T-helper 1 cell treated with Interleukin-12 subunit alpha and Interleukin-12 subunit beta and Interleukin-4 antibody, amounts not matched to agents 30 μg/mL and 1 μg/mL, for 36 hours (primary cell): ENCODE results near the gene BRIP1.
"Not testable (repeated sequence)": the region's sequence is repeated elsewhere in the genome, so short reads cannot be mapped to it uniquely, and the experiment has no call there.

Source experiments
- H3K27ac Mint-ChIP-seq: one replicate; pipeline ENCODE4 v1.8.0; 2021; ENCODE audit warnings: mild to moderate bottlenecking, mixed read lengths
- H3K27me3 Mint-ChIP-seq: one replicate; pipeline ENCODE4 v1.8.0; 2021; ENCODE audit warnings: low read depth, mixed read lengths
- H3K36me3 Mint-ChIP-seq: one replicate; pipeline ENCODE4 v1.8.0; 2021; ENCODE audit warnings: low read depth, mixed read lengths
- H3K4me1 Mint-ChIP-seq: one replicate; pipeline ENCODE4 v1.8.0; 2021; ENCODE audit warnings: low read depth, mixed read lengths
- H3K4me3 Mint-ChIP-seq: one replicate; pipeline ENCODE4 v1.8.0; 2021; ENCODE audit warnings: mild to moderate bottlenecking, moderate library complexity, mixed read lengths
- H3K9me3 Mint-ChIP-seq: one replicate; pipeline ENCODE4 v1.8.0; 2021; ENCODE audit warnings: mixed read lengths

The BRIP1 gene

DNA sequence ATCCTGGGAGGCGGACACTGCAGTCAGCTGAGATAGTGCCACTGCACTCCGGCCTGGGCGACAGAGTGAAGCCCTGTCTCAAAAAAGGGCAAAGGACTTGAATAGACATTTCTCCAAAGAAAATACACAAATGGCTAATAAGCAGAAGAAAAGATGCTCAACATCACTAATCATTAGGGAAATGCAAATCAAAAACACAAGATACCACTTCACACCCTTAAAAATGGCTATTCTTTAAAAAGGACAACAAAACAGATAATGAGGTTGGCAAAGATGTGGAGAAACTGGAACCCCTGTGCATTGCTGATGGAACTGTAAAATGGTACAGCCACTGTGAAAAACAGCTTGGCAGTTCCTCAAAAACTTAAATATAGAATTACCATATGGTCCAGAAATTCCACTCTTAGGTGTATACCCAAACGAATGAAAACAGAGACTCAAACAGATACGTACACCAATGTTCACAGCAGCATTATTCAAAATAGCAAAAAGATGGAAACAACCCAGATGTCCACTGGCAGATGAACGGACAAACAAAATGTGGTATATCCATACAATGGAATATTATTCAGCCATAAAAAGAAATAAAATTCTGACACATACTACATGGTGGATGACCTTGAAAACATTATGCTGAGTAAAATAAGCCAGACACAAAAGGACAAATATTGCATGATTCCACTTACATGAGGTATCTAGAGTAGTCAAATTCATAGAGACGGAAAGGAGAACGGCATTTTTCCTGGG lies 35.5 kb downstream of the BRIP1 start:
- no peaks in the 10 kb centered on the region for H3K27me3 Mint-ChIP-seq
- H3K4me3 Mint-ChIP-seq: no peak overlapping the region
- H3K9me3 Mint-ChIP-seq: peaks cover 5% of the 10 kb centered on the region
- no peak overlapping the region for H3K27ac Mint-ChIP-seq
- peaks cover 26% of the 10 kb centered on the region for H3K36me3 Mint-ChIP-seq
- H3K4me1 Mint-ChIP-seq: no peaks in the 10 kb centered on the region

DNA sequence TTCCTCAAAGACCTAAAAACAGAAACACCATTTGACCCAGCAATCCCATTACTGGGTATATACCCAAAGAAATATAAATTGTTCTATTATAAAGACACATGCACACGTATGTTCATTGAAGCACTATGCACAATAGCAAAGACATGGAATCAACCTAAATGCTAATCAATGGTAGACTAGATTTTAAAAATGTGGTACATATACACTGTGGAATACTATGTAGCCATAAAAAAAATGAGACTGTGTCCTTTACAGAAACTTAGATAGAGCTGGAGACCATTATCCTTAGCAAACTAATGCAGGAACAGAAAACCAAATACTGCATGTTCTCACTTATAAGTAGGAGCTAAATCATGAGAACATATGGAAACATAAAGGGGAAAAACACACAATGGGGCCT lies 36.5 kb downstream of the BRIP1 start:
- not testable (repeated sequence) for H3K4me3 Mint-ChIP-seq, H3K4me1 Mint-ChIP-seq, H3K27me3 Mint-ChIP-seq, H3K27ac Mint-ChIP-seq, H3K9me3 Mint-ChIP-seq
- peaks cover 30% of the 10 kb centered on the region for H3K36me3 Mint-ChIP-seq

DNA sequence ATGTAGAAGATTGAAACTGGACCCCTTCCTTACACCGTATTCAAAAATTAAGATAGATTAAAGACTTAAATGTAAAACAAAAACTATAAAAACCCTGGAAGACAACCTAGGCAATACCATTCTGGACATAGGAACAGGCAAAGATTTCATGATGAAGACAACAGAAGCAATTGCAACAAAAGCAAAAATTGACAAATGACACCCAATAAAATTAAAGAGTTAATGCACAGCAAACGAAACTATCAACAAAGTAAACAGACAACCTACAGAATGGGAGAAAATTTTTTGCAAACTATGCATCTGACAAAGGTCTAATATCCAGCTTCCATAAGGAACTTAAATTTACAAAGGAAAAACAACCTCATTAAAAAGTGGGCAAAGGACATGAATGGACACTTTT lies 37.1 kb downstream of the BRIP1 start:
- H3K4me3 Mint-ChIP-seq, H3K27me3 Mint-ChIP-seq, H3K27ac Mint-ChIP-seq, H3K9me3 Mint-ChIP-seq, H3K4me1 Mint-ChIP-seq: not testable (repeated sequence)
- H3K36me3 Mint-ChIP-seq: peaks cover 33% of the 10 kb centered on the region

DNA sequence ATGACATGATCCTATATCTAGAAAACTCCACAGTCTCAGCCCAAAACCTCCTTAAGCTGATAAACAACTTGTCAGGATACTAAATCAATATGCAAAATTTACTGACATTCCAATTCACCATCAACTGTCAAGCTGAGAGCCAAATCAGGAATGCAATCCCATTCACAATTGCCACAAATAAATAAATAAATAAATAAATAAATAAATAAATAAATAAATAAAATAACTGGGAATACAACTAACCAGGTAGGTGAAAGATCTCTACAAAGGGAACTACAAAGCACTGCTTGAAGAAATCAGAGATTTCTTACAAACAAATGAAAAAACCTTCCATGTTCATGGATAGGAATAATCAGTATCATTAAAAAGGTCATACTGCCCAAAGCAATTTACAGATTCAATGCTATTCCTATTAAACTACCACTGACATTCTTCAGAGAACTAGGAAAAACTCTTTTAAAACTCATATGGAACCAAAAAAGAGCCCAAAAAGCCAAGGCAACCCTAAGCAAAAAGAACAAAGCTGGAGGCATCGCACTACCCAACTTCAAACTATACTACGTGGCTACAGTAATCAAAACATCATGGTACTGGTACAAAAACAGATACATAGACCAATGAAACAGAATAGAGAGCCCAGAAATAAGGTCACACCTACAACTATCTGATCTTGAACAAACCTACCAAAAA lies 37.7 kb downstream of the BRIP1 start:
- H3K36me3 Mint-ChIP-seq: peaks cover 37% of the 10 kb centered on the region
- no peak overlapping the region for H3K4me3 Mint-ChIP-seq
- H3K4me1 Mint-ChIP-seq: peaks cover 1% of the 10 kb centered on the region
- no peak overlapping the region for H3K27ac Mint-ChIP-seq
- H3K27me3 Mint-ChIP-seq: no peaks in the 10 kb centered on the region
- peaks cover 8% of the 10 kb centered on the region for H3K9me3 Mint-ChIP-seq

DNA sequence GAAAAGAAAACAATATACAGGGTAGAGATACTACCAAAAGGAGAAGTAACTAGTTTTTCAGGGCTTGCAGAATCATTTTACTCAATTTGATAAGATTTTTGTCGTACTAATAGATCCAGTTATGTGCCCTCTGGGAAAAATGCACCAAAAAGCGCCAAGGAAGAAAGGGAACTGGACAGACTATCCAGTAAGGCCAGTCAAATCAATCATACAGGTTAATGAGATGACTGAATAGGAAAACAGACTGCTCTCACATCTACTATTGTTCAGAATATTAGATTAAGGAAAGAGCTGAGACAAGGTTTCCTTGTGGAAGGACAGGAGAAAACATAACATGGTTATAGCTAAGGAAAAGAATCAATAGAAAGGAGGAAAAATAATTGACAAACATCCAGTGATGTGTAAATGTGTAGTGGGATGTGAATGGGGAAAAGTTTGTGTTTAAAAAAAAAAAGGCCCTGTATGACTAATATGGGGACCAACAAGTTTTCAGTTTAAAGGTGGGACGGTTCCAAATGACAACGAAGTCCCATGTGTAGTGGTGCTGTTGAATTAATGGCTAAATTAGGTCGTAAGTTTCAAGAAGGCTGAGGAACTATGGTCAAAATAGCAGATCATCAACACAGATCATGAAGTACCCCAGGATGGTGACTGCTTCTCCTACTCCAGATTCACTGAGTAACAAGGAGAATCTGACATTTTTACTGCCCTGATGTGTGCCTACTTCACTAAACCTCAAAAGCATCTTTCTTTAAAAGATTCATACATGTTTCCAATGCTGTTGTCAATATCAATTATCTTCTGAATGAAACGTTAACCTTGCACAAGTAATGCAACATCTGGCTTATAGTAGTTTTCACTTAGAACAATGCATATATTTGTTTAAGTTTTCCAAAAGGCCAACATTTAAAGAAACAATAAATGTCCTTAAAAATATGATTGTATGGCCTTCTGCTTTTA lies 40.7 kb downstream of the BRIP1 start:
- Mint-ChIP-seq H3K4me3 (no peak overlapping the region), H3K9me3 (peaks cover 4% of the 10 kb centered on the region), H3K27me3 (no peaks in the 10 kb centered on the region), H3K27ac (no peak overlapping the region), H3K36me3 (peaks cover 34% of the 10 kb centered on the region), H3K4me1 (peaks cover 4% of the 10 kb centered on the region)

DNA sequence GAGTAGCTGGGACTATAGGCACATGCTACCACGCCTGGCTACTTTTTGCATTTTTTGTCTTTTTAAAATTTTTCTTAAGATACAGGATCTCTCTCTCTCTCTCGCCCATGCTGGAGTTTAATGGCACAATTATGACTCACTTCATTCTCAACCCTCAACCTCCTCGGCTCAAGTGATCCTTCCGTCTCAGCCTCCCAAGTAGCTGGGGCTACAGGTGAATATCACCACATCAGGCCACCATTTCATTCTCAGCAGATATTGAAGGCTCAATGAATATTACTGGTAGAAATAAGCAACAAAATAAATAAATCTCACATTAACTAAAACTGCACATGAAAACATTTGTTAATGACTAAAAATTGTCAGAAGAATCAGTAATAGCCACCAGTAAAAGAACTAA lies 41.7 kb downstream of the BRIP1 start:
- H3K27me3 Mint-ChIP-seq: no peaks in the 10 kb centered on the region
- H3K4me3 Mint-ChIP-seq: no peak overlapping the region
- no peak overlapping the region for H3K27ac Mint-ChIP-seq
- H3K4me1 Mint-ChIP-seq: peaks cover 4% of the 10 kb centered on the region
- peaks cover 4% of the 10 kb centered on the region for H3K9me3 Mint-ChIP-seq
- H3K36me3 Mint-ChIP-seq: peaks cover 29% of the 10 kb centered on the region

DNA sequence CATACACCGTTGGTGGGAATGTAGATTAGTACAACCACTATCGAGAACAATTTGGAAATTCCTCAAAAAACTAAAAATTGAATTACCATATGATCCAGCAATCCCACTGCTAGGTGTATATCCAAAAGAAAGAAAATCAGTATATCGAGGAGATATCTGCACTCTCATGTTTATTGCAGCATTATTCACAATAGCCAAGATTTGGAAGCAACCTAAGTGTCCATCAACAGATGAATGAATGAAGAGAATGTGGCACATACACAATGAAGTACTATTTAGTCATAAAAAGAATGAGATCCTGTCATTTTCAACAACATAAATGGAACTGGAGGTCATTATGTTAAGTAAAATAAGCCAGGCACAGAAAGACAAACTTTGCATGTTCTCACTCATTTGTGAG lies 44.1 kb downstream of the BRIP1 start:
- not testable (repeated sequence) for H3K27ac Mint-ChIP-seq, H3K4me3 Mint-ChIP-seq, H3K9me3 Mint-ChIP-seq, H3K4me1 Mint-ChIP-seq, H3K27me3 Mint-ChIP-seq
- peaks cover 26% of the 10 kb centered on the region for H3K36me3 Mint-ChIP-seq

DNA sequence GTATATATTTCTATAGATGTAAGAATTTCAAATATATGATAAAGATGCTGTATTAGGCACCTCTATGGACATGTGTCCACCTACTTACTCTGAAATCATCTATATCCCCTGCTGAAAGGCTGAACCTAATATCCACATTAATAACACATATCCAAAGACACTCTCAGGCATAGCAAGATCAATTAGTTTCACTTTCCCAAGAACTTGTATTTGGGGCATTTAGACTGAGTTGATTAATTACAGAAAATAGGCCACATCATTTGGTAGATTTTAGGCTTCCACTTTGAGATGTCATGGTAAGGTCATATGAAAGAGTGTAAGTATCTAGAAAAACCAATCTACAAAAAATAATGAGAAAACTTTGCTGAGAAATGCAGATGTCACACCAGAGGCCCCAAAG lies 45.1 kb downstream of the BRIP1 start:
- peaks cover 4% of the 10 kb centered on the region for H3K4me1 Mint-ChIP-seq
- no peaks in the 10 kb centered on the region for H3K27me3 Mint-ChIP-seq
- H3K36me3 Mint-ChIP-seq: peaks cover 27% of the 10 kb centered on the region
- no peak overlapping the region for H3K4me3 Mint-ChIP-seq
- no peak overlapping the region for H3K27ac Mint-ChIP-seq
- peaks cover 4% of the 10 kb centered on the region for H3K9me3 Mint-ChIP-seq

DNA sequence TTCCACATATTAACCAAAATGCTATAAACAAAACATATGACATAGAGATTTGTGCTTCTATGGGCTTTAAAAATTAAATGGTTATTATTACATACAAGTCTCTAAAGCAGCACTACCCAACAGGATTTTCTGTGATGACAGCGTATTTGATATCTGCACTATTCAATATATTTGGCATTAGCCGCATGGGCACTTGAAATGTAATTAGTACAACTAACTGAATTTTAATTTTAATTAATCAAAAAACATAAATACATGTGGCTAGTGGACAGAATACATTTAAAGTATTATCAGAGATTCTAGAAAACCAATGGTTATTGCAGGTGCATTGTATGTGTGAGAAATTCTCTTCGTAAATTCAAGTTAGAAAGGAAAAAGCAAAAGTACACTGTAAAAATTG lies 45.9 kb downstream of the BRIP1 start:
- Mint-ChIP-seq H3K36me3 (peaks cover 28% of the 10 kb centered on the region), H3K9me3 (peaks cover 4% of the 10 kb centered on the region), H3K4me3 (no peak overlapping the region), H3K27ac (no peak overlapping the region), H3K4me1 (peaks cover 4% of the 10 kb centered on the region), H3K27me3 (no peaks in the 10 kb centered on the region)

DNA sequence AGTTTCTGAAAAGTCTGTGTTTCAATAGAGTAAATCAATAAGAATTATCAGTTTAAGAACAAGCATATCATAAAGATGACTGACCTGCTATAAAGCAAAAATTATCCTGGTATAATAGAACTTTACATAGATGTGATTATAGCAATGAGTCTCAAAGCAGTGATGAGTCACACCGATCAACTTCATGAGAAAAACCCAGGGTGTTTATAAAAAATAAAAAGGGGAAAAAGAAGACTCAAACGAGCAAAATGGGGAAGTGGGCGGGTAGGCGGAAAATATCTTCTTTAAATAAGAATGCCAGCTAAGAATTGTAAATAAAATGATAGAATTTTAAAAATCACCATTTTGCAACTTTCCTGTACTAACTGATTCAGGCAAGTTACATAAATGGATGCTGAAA lies 46.8 kb downstream of the BRIP1 start:
- peaks cover 4% of the 10 kb centered on the region for H3K9me3 Mint-ChIP-seq
- H3K4me3 Mint-ChIP-seq: no peak overlapping the region
- H3K36me3 Mint-ChIP-seq: peaks cover 22% of the 10 kb centered on the region
- peaks cover 3% of the 10 kb centered on the region for H3K4me1 Mint-ChIP-seq
- no peak overlapping the region for H3K27ac Mint-ChIP-seq
- H3K27me3 Mint-ChIP-seq: no peaks in the 10 kb centered on the region

DNA sequence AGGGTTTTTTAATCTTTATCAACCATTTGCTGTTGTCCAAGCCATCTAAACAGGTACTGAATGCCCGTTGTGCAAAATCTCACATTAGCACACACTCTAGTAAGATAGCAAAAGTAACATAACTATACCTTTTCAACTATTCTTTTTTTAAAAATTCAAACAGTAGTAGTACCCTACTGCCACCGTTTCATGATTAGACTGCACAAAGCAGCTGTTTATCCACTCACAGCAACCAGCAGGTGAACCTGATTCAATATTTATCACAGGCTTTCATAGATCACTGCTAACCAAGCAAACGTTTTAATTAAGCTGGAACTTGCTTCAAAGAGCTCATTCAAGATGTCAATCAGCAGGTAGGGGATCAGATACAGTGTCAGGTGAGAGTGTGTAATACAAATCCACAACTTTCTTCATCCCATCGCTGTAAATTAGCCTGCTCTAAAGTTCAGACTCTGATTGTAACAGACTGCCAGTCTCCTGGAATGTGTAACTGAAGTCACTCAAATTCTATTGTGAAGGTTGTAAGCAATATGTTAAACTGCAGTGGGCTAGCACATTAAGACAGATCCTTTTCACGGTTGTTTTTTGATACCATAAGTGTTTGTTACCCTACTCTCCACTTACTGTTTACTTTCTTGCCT lies 47.3 kb downstream of the BRIP1 start:
- Mint-ChIP-seq H3K36me3 (peaks cover 20% of the 10 kb centered on the region), H3K9me3 (peaks cover 2% of the 10 kb centered on the region), H3K27ac (no peak overlapping the region), H3K4me1 (peaks cover 3% of the 10 kb centered on the region), H3K4me3 (no peak overlapping the region), H3K27me3 (no peaks in the 10 kb centered on the region)

DNA sequence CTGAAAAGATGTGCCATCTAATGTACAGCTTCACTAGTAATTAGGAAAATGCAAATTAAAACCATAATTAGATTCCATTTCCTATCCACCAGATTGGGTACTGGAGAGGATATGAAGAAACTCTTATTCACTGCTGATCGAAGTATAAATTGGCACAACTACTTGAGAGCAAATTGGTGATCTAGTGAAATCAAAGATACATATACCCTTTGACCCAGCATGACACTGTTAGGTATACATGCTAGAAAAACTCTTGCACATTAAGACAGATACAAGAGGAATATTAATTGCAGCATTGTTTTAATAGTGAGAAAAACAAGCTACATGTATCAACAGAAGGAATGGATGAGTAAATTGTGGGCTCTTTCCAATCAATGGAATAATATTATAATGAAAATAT lies 48.8 kb downstream of the BRIP1 start:
- no peaks in the 10 kb centered on the region for H3K27me3 Mint-ChIP-seq
- no peak overlapping the region for H3K27ac Mint-ChIP-seq
- H3K4me3 Mint-ChIP-seq: no peak overlapping the region

DNA sequence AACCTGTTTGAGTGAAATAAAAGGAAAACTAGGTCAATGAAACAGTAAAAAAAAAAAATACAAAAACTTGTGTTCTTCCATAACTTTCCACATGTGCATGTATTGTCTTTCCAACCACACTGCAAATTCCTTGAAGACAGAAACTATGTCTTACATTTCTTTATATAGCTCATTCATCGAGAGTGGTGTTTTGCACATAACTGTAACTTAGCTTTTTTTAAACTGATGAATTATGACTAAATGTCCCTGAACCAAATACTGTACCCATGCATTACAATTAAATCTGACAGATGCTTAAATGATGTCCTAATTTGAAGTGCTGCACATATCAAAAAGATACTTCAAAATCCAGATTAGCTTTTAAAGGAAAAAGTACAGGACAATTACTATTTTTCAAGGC lies 50.1 kb downstream of the BRIP1 start:
- Mint-ChIP-seq H3K36me3 (peaks cover 11% of the 10 kb centered on the region), H3K4me3 (no peak overlapping the region), H3K27me3 (no peaks in the 10 kb centered on the region), H3K9me3 (no peaks in the 10 kb centered on the region), H3K27ac (no peak overlapping the region), H3K4me1 (peaks cover 4% of the 10 kb centered on the region)

More for the DNA sequence above, 48.8 kb downstream of the BRIP1 start:
- Mint-ChIP-seq H3K9me3 (no peaks in the 10 kb centered on the region), H3K36me3 (peaks cover 14% of the 10 kb centered on the region), H3K4me1 (peaks cover 6% of the 10 kb centered on the region)

DNA sequence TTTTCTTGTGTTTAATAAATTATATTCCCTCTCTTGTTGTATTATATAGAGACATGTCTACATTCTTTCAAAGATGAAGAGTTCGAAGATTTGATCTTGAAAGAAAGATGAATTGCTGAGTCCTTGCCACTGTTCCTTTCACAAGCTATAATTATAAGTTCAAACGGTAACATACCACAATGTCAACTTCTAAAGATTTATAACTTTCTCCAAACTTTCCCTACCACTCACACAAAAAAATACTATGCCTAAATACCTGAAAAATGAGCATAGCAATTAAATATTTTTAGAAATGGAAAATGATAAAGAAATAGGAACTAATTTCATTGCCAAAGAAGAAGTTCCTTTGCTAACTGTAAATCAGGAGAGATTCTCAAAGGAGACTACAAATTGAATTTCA lies 50.6 kb downstream of the BRIP1 start:
- H3K4me1 Mint-ChIP-seq: peaks cover 3% of the 10 kb centered on the region
- H3K4me3 Mint-ChIP-seq: no peak overlapping the region
- H3K9me3 Mint-ChIP-seq: no peaks in the 10 kb centered on the region
- H3K27ac Mint-ChIP-seq: no peak overlapping the region
- H3K27me3 Mint-ChIP-seq: no peaks in the 10 kb centered on the region
- peaks cover 11% of the 10 kb centered on the region for H3K36me3 Mint-ChIP-seq
